Transverse colon (tissue), 4 donors: ENCODE data around the gene OXLD1.

Source experiments
- POLR2A ChIP-seq: fragments of 450-650 bp; IDR thresholded peaks from one replicate; pipeline ENCODE4 v1.6.1; 2016; ENCODE audit warnings: antibody characterized with exemption, mild to moderate bottlenecking, moderate library complexity
- POLR2AphosphoS5 ChIP-seq, 3 donors: sonication (generic); formaldehyde crosslinking; IDR thresholded peaks; one replicate each; pipeline ENCODE4 v1.6.1; 2016; ENCODE audit warnings: antibody characterized with exemption in 3 of 3
- TF ChIP-seq, protein P1 (sequence below), 5 experiments: fragments of 200-600 bp in 3 of 5; fragments of 450-650 bp in 2 of 5; sonication (generic) in 3 of 5; IDR thresholded peaks; 1 replicate in 2 of 5; 2 replicates in 3 of 5; pipeline ENCODE4 v1.5.1; 2016 to 2017; ENCODE audit warnings: antibody characterized with exemption in 5 of 5, inconsistent platforms in 3 of 5, mild to moderate bottlenecking in 2 of 5, moderate library complexity in 1 of 5

DNA sequence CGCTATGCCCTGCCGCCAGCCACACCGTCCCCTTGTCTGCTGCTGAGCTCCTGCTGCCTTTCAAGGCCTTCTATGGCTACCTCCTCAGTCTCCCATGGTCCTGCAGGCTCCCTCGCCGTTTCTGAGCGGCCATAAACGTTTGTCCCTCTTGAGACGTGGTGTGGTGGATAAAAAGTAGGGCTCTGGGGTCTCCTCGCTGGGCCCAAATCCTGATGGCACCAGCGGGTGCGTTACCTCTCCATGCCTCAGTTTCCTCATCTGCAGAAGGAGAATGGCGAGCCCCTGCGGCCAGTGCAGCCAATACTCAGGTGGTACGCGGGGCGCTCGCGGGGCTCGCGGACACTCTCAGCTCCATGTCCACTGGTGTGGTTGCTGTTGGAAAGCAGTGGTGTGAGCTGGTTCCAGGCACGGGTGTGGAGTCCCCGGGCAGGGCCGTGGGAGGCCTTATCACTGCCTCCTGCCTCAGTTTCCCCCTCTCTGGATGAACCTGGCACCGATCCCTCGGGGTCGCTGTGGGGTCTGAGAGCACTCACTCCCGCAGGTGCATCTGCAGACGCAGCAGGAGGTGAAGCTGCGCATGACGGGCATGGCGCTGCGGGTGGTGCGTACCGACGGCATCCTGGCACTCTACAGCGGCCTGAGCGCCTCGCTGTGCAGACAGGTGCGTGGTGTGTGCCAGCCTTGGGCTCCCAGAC, 48.2 kb upstream of the OXLD1 start:
- TF ChIP-seq, protein P1, sequence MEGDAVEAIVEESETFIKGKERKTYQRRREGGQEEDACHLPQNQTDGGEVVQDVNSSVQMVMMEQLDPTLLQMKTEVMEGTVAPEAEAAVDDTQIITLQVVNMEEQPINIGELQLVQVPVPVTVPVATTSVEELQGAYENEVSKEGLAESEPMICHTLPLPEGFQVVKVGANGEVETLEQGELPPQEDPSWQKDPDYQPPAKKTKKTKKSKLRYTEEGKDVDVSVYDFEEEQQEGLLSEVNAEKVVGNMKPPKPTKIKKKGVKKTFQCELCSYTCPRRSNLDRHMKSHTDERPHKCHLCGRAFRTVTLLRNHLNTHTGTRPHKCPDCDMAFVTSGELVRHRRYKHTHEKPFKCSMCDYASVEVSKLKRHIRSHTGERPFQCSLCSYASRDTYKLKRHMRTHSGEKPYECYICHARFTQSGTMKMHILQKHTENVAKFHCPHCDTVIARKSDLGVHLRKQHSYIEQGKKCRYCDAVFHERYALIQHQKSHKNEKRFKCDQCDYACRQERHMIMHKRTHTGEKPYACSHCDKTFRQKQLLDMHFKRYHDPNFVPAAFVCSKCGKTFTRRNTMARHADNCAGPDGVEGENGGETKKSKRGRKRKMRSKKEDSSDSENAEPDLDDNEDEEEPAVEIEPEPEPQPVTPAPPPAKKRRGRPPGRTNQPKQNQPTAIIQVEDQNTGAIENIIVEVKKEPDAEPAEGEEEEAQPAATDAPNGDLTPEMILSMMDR (IDR thresholded peaks at IDR 0.05): no peak
- TF ChIP-seq POLR2A (no peak), POLR2AphosphoS5 (IDR thresholded peaks at IDR 0.05) (no peak)
